Osteocyte (in vitro differentiated cells): ENCODE measurements around the gene ASB14. TPM values are rescaled to one million over a fixed set of nuclear protein-coding genes. Genes with fewer than 3 reads are reported as not detected.

ENCODE experiments used
- DNase-seq: peaks from one replicate; pipeline ENCODE4 v3.0.0; 2021; ENCODE audit warnings: mixed read lengths; ENCODE audit not compliant: unreplicated experiment; ENCODE audit errors: extremely low spot score
- H3K27ac Mint-ChIP-seq: one replicate; pipeline ENCODE4 v1.8.0; 2021; ENCODE audit warnings: mild to moderate bottlenecking, mixed read lengths; ENCODE audit not compliant: unreplicated experiment
- H3K27me3 Mint-ChIP-seq: one replicate; pipeline ENCODE4 v1.8.0; 2021; ENCODE audit warnings: mixed read lengths; ENCODE audit not compliant: unreplicated experiment
- H3K36me3 Mint-ChIP-seq: one replicate; pipeline ENCODE4 v1.8.0; 2021; ENCODE audit warnings: mixed read lengths; ENCODE audit not compliant: unreplicated experiment
- H3K4me1 Mint-ChIP-seq: one replicate; pipeline ENCODE4 v1.8.0; 2021; ENCODE audit warnings: mixed read lengths; ENCODE audit not compliant: unreplicated experiment
- H3K4me3 Mint-ChIP-seq: one replicate; pipeline ENCODE4 v1.8.0; 2021; ENCODE audit warnings: mild to moderate bottlenecking, moderate library complexity, mixed read lengths; ENCODE audit not compliant: unreplicated experiment
- H3K9me3 Mint-ChIP-seq: one replicate; pipeline ENCODE4 v1.8.0; 2021; ENCODE audit warnings: mixed read lengths; ENCODE audit not compliant: unreplicated experiment
- CTCF ChIP-seq: fragments of 200-600 bp; sonication (generic); IDR thresholded peaks from 2 replicates; pipeline ENCODE4 v1.5.0; 2021; ENCODE audit warnings: antibody characterized with exemption, mild to moderate bottlenecking, moderate library complexity
- total RNA-seq: library from RNA; stranded (reverse); gene quantifications from 2 replicates; pipeline ENCODE4 v1.2.1, GENCODE V29; 2021

The ASB14 gene
- total RNA-seq, 1 donor from 2014 or later = not detected

- no peak overlapping the region for H3K4me3 Mint-ChIP-seq
- H3K4me1 Mint-ChIP-seq = peaks cover 11% of the 10 kb centered on the region
- H3K9me3 Mint-ChIP-seq = no peaks in the 10 kb centered on the region
- no peaks in the 10 kb centered on the region for H3K27me3 Mint-ChIP-seq
- TF ChIP-seq CTCF = no peak
- H3K27ac Mint-ChIP-seq = no peak overlapping the region
- peaks cover 13% of the 10 kb centered on the region for H3K36me3 Mint-ChIP-seq
- DNase-seq = no peak
Observed at GRCh38 chr3:57234613-57235575, 57.6 kb downstream of the ASB14 start.

- H3K27me3 Mint-ChIP-seq = no peaks in the 10 kb centered on the region
- H3K36me3 Mint-ChIP-seq = peaks cover 6% of the 10 kb centered on the region
- no peak overlapping the region for H3K4me3 Mint-ChIP-seq
- TF ChIP-seq CTCF = no peak
- H3K27ac Mint-ChIP-seq = no peak overlapping the region
- no peaks in the 10 kb centered on the region for H3K9me3 Mint-ChIP-seq
- DNase-seq = no peak
- H3K4me1 Mint-ChIP-seq = peaks cover 22% of the 10 kb centered on the region
Observed at GRCh38 chr3:57233799-57234198, 58.7 kb downstream of the ASB14 start.

- Mint-ChIP-seq H3K27ac (peak overlapping the region; percentile 93), H3K27me3 (no peaks in the 10 kb centered on the region), H3K4me1 (peaks cover 33% of the 10 kb centered on the region), H3K9me3 (no peaks in the 10 kb centered on the region), H3K36me3 (no peaks in the 10 kb centered on the region), H3K4me3 (peak overlapping the region; percentile 38)
- TF ChIP-seq CTCF = no peak
- DNase-seq = no peak
Observed at GRCh38 chr3:57230006-57230405, 62.5 kb downstream of the ASB14 start.

GRCh38 chr3:57227930-57228751, 64.3 kb downstream of the ASB14 start:
- peak overlapping the region; percentile 93 for H3K27ac Mint-ChIP-seq
- no peaks in the 10 kb centered on the region for H3K27me3 Mint-ChIP-seq
- TF ChIP-seq CTCF = no peak
- no peak for DNase-seq
- no peaks in the 10 kb centered on the region for H3K36me3 Mint-ChIP-seq
- peak overlapping the region; percentile 87 for H3K4me3 Mint-ChIP-seq
- no peaks in the 10 kb centered on the region for H3K9me3 Mint-ChIP-seq
- H3K4me1 Mint-ChIP-seq = peaks cover 34% of the 10 kb centered on the region
